ENCODE measurements around the gene FBXO44.

Gene FBXO44

GRCh38 chr1:11691302-11691914, 36.7 kb downstream of the FBXO44 start, which contains the start of gene DRAXIN:
DRAXIN (plus strand) TSS chr1:11691710; CDS start chr1:11706259, 14,549 bp downstream.
- TF ChIP-seq EZH2 (IDR thresholded peaks at IDR 0.05; ENCODE audit: borderline replicate concordance, low read depth, low read length, severe bottlenecking) (peak; percentile 38), CTCF (IDR thresholded peaks at IDR 0.05; ENCODE audit: borderline replicate concordance, extremely low read depth, low read length, poor library complexity, severe bottlenecking) (no peak)
- Histone ChIP-seq H3K9me3 (ENCODE audit: insufficient read depth, low read length, severe bottlenecking) (no peaks in the 10 kb centered on the region), H3K79me2 (ENCODE audit: insufficient read depth, low read length) (peaks cover 8% of the 10 kb centered on the region; the same call in 1 of the 2 replicates), H3K4me1 (ENCODE audit: insufficient read depth, low read length) (peaks cover 25% of the 10 kb centered on the region), H3K4me2 (ENCODE audit: insufficient read depth, low read length) (peak within 1 kb of the TSS; percentile 91), H3K9ac (ENCODE audit: low read depth, low read length) (peak within 1 kb of the TSS; percentile 87), H3K27me3 (ENCODE audit: insufficient read depth, low read length, poor library complexity) (peaks cover 14% of the 10 kb centered on the region), H4K20me1 (ENCODE audit: insufficient read depth, low read length) (no peaks in the 10 kb centered on the region), H3K36me3 (ENCODE audit: insufficient read depth, low read length) (peaks cover 3% of the 10 kb centered on the region; the same call in 1 of the 2 replicates), H3K4me3 (ENCODE audit: low read depth in 1 of 2, low read length in 2 of 2) (peak within 1 kb of the TSS; percentile 58 to 75), H2AFZ (ENCODE audit: low read depth, low read length) (peak within 1 kb of the TSS; percentile 80), H3K27ac (ENCODE audit: low read length) (peak within 1 kb of the TSS; percentile 54)
- DNase-seq, result peak; percentile 57
- ATAC-seq (ENCODE audit: insufficient read depth, low read depth), result peak; percentile 81

DNA sequence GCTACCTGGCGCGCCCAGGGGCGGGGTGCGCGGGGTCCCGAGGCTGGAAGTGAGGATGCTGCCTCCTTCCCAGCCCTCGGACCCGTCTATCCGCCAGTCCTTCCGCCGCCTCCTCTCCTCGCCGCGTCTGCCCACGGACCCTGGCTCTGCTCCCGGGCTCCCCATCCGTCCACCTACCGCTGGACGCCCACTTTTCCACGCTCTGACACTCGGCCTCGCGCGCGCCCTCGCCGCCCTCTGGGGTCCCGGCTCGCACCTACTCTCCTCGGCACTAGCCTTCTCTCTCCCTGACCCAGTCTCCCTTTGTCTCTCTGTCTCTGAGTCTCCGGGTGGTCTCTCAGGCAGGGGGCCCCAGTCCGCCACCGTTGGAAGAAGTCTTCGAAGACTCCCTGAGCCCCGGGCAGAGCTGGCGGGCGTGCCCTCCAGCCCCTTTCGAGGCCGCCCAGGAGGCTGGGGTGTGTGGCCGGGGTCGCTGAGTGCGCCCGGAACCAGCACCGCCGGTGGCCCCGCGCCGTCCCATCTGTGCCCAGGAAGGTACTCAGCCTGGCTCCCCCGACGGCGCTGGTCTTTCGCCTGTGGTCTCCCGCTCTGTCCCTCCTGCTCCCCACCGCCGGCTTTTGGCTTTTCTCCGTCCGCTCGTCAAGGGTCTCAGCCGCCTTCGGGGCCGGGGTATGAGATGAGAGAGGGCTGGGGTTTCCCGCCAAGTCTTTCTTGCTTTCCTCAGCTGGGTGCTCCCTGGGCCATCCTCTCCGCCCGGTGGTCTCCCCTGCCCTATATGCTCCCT, 37.4 kb downstream of the FBXO44 start:
- H3K27ac ChIP-seq (ENCODE audit: low read length), result no peak overlapping the region
- H3K79me2 ChIP-seq (ENCODE audit: insufficient read depth, low read length), result peaks cover 8% of the 10 kb centered on the region; the same call in 1 of the 2 replicates
- no peaks in the 10 kb centered on the region for H3K9me3 ChIP-seq (ENCODE audit: insufficient read depth, low read length, severe bottlenecking)
- H3K27me3 ChIP-seq (ENCODE audit: insufficient read depth, low read length, poor library complexity), result peaks cover 14% of the 10 kb centered on the region
- H3K4me2 ChIP-seq (ENCODE audit: insufficient read depth, low read length), result peak overlapping the region; percentile 91
- H3K9ac ChIP-seq (ENCODE audit: low read depth, low read length), result peak overlapping the region; percentile 87; the same call in 1 of the 2 replicates
- no peak for TF ChIP-seq CTCF (IDR thresholded peaks at IDR 0.05; ENCODE audit: borderline replicate concordance, extremely low read depth, low read length, poor library complexity, severe bottlenecking)
- TF ChIP-seq EZH2 (IDR thresholded peaks at IDR 0.05; ENCODE audit: borderline replicate concordance, low read depth, low read length, severe bottlenecking), result no peak
- H3K4me1 ChIP-seq (ENCODE audit: insufficient read depth, low read length), result peaks cover 25% of the 10 kb centered on the region
- DNase-seq (no peak), ATAC-seq (ENCODE audit: insufficient read depth, low read depth) (0 out of 3 replicates have a peak, but pooled peaks have one; percentile 1)
- peak overlapping the region in 1 of 2 experiments; percentile 75; a peak in 2 of 4 replicates for H3K4me3 ChIP-seq (ENCODE audit: low read depth in 1 of 2, low read length in 2 of 2)
- peaks cover 3% of the 10 kb centered on the region; the same call in 1 of the 2 replicates for H3K36me3 ChIP-seq (ENCODE audit: insufficient read depth, low read length)
- no peak overlapping the region for H2AFZ ChIP-seq (ENCODE audit: low read depth, low read length)
- no peaks in the 10 kb centered on the region for H4K20me1 ChIP-seq (ENCODE audit: insufficient read depth, low read length)

DNA sequence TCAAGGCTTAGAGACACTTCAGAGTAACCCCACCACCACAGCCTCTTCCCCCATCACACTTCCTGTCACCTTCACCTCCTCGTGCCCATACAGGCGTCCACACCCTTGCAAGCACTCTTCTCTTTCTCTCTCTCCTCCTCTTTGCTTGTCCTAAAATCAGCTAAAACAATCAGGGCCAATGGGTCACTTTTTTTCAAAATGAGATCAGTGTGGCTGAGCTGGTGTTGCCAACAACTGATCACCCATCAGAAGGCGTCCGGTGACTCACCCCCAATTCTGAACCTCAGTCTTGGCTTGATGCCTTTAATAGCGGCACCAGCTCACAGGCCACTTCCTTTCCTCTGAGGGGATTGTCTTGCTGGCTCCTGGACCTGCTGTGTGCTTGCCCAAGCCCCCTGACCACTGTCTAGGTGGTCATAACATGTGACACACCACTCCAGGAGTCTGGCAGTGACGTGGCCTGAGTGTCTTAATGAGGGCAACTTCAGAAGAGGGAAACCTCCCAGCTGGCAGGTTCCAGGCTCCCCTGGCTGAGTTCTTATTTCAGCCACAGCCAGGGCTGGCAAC, 38.4 kb downstream of the FBXO44 start:
- DNase-seq (no peak), ATAC-seq (ENCODE audit: insufficient read depth, low read depth) (no peak)
- TF ChIP-seq CTCF (IDR thresholded peaks at IDR 0.05; ENCODE audit: borderline replicate concordance, extremely low read depth, low read length, poor library complexity, severe bottlenecking), result no peak
- TF ChIP-seq EZH2 (IDR thresholded peaks at IDR 0.05; ENCODE audit: borderline replicate concordance, low read depth, low read length, severe bottlenecking), result no peak
- peaks cover 14% of the 10 kb centered on the region for H3K27me3 ChIP-seq (ENCODE audit: insufficient read depth, low read length, poor library complexity)
- H4K20me1 ChIP-seq (ENCODE audit: insufficient read depth, low read length), result no peaks in the 10 kb centered on the region
- H3K4me2 ChIP-seq (ENCODE audit: insufficient read depth, low read length), result no peak overlapping the region
- H3K4me3 ChIP-seq (ENCODE audit: low read depth in 1 of 2, low read length in 2 of 2), result no peak overlapping the region
- H3K9ac ChIP-seq (ENCODE audit: low read depth, low read length), result no peak overlapping the region
- no peak overlapping the region for H3K27ac ChIP-seq (ENCODE audit: low read length)
- no peak overlapping the region for H2AFZ ChIP-seq (ENCODE audit: low read depth, low read length)
- H3K9me3 ChIP-seq (ENCODE audit: insufficient read depth, low read length, severe bottlenecking), result no peaks in the 10 kb centered on the region
- H3K79me2 ChIP-seq (ENCODE audit: insufficient read depth, low read length), result peaks cover 8% of the 10 kb centered on the region; the same call in 1 of the 2 replicates
- H3K4me1 ChIP-seq (ENCODE audit: insufficient read depth, low read length), result peaks cover 25% of the 10 kb centered on the region
- peaks cover 3% of the 10 kb centered on the region; the same call in 1 of the 2 replicates for H3K36me3 ChIP-seq (ENCODE audit: insufficient read depth, low read length)
